ENCODE data around the gene CPEB4. TPM values are rescaled to one million over a fixed set of nuclear protein-coding genes. Genes with fewer than 3 reads are reported as not detected.

CPEB4 gene
- total RNA-seq, 1 donor from 2014 or later: 42.2 TPM

- intact Hi-C loops (cut with DNase I): no loop called here
- DNase-seq (ENCODE audit: low spot score) (no peak), ATAC-seq (no peak)
Observed at GRCh38 chr5:173904151-173904550, 16.0 kb downstream of the CPEB4 start.

GRCh38 chr5:173907284-173907683, 19.1 kb downstream of the CPEB4 start:
- DNase-seq (ENCODE audit: low spot score): no peak

GRCh38 chr5:173907686-173908371, 19.7 kb downstream of the CPEB4 start:
- no peak for DNase-seq (ENCODE audit: low spot score)
- ATAC-seq: peak; percentile 36
- intact Hi-C loops (cut with DNase I): no loop called here

More at GRCh38 chr5:173907284-173907683, 19.1 kb downstream of the CPEB4 start:
- intact Hi-C loops (cut with DNase I): no loop called here
- no peak for ATAC-seq

- DNase-seq (ENCODE audit: low spot score) (no peak), ATAC-seq (peak; percentile 94)
- intact Hi-C loops (cut with DNase I): no loop called here
Observed at GRCh38 chr5:173909199-173909598, 21.1 kb downstream of the CPEB4 start.

GRCh38 chr5:173910215-173910614, 22.1 kb downstream of the CPEB4 start:
- intact Hi-C loops (cut with DNase I): no loop called here
- ATAC-seq: no peak
- no peak for DNase-seq (ENCODE audit: low spot score)

GRCh38 chr5:173911623-173912022, 23.5 kb downstream of the CPEB4 start:
- ATAC-seq (no peak), DNase-seq (ENCODE audit: low spot score) (no peak)
- intact Hi-C loops (cut with DNase I): no loop called here

- intact Hi-C loops (cut with DNase I): no loop called here
- no peak for ATAC-seq
- no peak for DNase-seq (ENCODE audit: low spot score)
Observed at GRCh38 chr5:173913686-173914321, 25.7 kb downstream of the CPEB4 start.

GRCh38 chr5:173915310-173916014, 27.3 kb downstream of the CPEB4 start:
- intact Hi-C loops (cut with DNase I): no loop called here
- ATAC-seq (no peak), DNase-seq (ENCODE audit: low spot score) (no peak)

GRCh38 chr5:173916233-173916632, 28.1 kb downstream of the CPEB4 start:
- intact Hi-C loops (cut with DNase I): no loop called here

GRCh38 chr5:173917788-173918786, 29.9 kb downstream of the CPEB4 start:
- DNase-seq (ENCODE audit: low spot score): peak; percentile 80
- intact Hi-C loops (cut with DNase I): no loop called here
- ATAC-seq: peak; percentile 97

More at GRCh38 chr5:173916233-173916632, 28.1 kb downstream of the CPEB4 start:
- ATAC-seq (no peak), DNase-seq (ENCODE audit: low spot score) (no peak)

- no peak for ATAC-seq
- no peak for DNase-seq (ENCODE audit: low spot score)
- intact Hi-C loops (cut with DNase I): no loop called here
Observed at GRCh38 chr5:173919443-173919842, 31.3 kb downstream of the CPEB4 start.

- intact Hi-C loops (cut with DNase I): no loop called here
- DNase-seq (ENCODE audit: low spot score) (no peak), ATAC-seq (no peak)
Observed at GRCh38 chr5:173920024-173920753, 32.0 kb downstream of the CPEB4 start.

- ATAC-seq: no peak
- DNase-seq (ENCODE audit: low spot score): no peak
- intact Hi-C loops (cut with DNase I): no loop called here
Observed at GRCh38 chr5:173920866-173921555, 32.9 kb downstream of the CPEB4 start.

- DNase-seq (ENCODE audit: low spot score): no peak
- intact Hi-C loops (cut with DNase I): no loop called here
- no peak for ATAC-seq
Observed at GRCh38 chr5:173922527-173922926, 34.4 kb downstream of the CPEB4 start.

- DNase-seq (ENCODE audit: low spot score) (no peak), ATAC-seq (no peak)
- intact Hi-C loops (cut with DNase I): no loop called here
Observed at GRCh38 chr5:173923218-173924095, 35.3 kb downstream of the CPEB4 start.

GRCh38 chr5:173924899-173925298, 36.8 kb downstream of the CPEB4 start:
- intact Hi-C loops (cut with DNase I): no loop called here
- ATAC-seq: no peak
- DNase-seq (ENCODE audit: low spot score): no peak
